Uterus (tissue), 4 donors: ENCODE measurements around the gene ATAD3B. TPM values are rescaled to one million over a fixed set of nuclear protein-coding genes. Genes with fewer than 3 reads are reported as not detected.
"Not testable (repeated sequence)": the region's sequence is repeated elsewhere in the genome, so short reads cannot be mapped to it uniquely, and the experiment has no call there.

Experiments
- DNase-seq, 2 donors: peaks; one replicate each; pipeline ENCODE4 v3.0.0-alpha.2; 2019 to 2020
- H3K27ac ChIP-seq, 2 donors: fragments of 200-600 bp; sonication (generic); 1 replicate in 1 of 2; 2 replicates in 1 of 2; pipeline ENCODE4 v1.5.1; 2016 to 2018
- H3K27me3 ChIP-seq, 2 donors: fragments of 200-600 bp; sonication (generic); one replicate each; pipeline ENCODE4 v1.5.1; 2018 to 2019; ENCODE audit warnings: control low read depth in 1 of 2
- H3K36me3 ChIP-seq, 2 donors: fragments of 200-600 bp; sonication (generic); one replicate each; pipeline ENCODE4 v1.5.1; 2019; ENCODE audit warnings: control low read depth in 1 of 2
- H3K4me1 ChIP-seq, 2 donors: fragments of 200-600 bp; sonication (generic); one replicate each; pipeline ENCODE4 v1.5.1; 2018 to 2019; ENCODE audit warnings: control low read depth in 1 of 2
- H3K4me3 ChIP-seq, 2 donors: fragments of 200-600 bp; sonication (generic); 1 replicate in 1 of 2; 2 replicates in 1 of 2; pipeline ENCODE4 v1.5.1; 2018 to 2019; ENCODE audit warnings: mild to moderate bottlenecking in 1 of 2
- H3K9me3 ChIP-seq, 2 donors: fragments of 200-600 bp; sonication (generic); one replicate each; pipeline ENCODE4 v1.5.1; 2019; ENCODE audit warnings: control low read depth in 1 of 2
- CTCF ChIP-seq, 4 experiments: fragments of 200-600 bp in 2 of 4; fragments of 450-650 bp in 2 of 4; sonication (generic) in 2 of 4; IDR thresholded peaks; one replicate each; pipeline ENCODE4 v1.5.1; 2016 to 2019; ENCODE audit warnings: antibody characterized with exemption in 4 of 4, mild to moderate bottlenecking in 2 of 4, moderate library complexity in 1 of 4
- POLR2A ChIP-seq, 2 donors: fragments of 450-650 bp; IDR thresholded peaks; one replicate each; pipeline ENCODE4 v1.6.1; 2016; ENCODE audit warnings: antibody characterized with exemption in 2 of 2, mild to moderate bottlenecking in 1 of 2, moderate library complexity in 1 of 2
- intact Hi-C: fragments of 100-400 bp; cut with DNase I; formaldehyde crosslinking; loops from one replicate; pipeline ENCODE4 v1.15.1; 2023; ENCODE audit warnings: low total_unique reads
- total RNA-seq, 4 donors: library from RNA; depleted of rRNA in 3 of 4; stranded (reverse); fragments of >200 nt in 3 of 4; gene quantifications; one replicate each; pipeline versions ENCODE4 v1.1.0 to v1.2.4, GENCODE V29; 2014 to 2023
- donor health status: DM: yes; HTN: yes; CAD: no.

The ATAD3B gene
- total RNA-seq, 4 donors from 2014 or later = 2.1 to 20.5 (median 17.8) TPM

GRCh38 chr1:1511533-1512285, 40.1 kb downstream of the ATAD3B start, which contains the start of gene ATAD3A:
ATAD3A (plus strand) TSS chr1:1512162; CDS start chr1:1512269, 107 bp downstream.
- Histone ChIP-seq H3K27ac (peak within 1 kb of the TSS; percentile 82 to 88), H3K4me3 (peak within 1 kb of the TSS; percentile 69 to 78), H3K4me1 (peaks cover 0 to 4% of the 10 kb centered on the region in 2 donors), H3K36me3 (no peaks in the 10 kb centered on the region), H3K9me3 (no peaks in the 10 kb centered on the region), H3K27me3 (no peaks in the 10 kb centered on the region)
- peak; percentile 98 for DNase-seq
- intact Hi-C loops = no loop called here
- peak in 1 of 4 experiments; percentile 44 for TF ChIP-seq CTCF (IDR thresholded peaks at IDR 0.05)
- TF ChIP-seq POLR2A (IDR thresholded peaks at IDR 0.05) = peak; percentile 40 to 69

- DNase-seq, H3K4me1 ChIP-seq, H3K27ac ChIP-seq, H3K9me3 ChIP-seq, intact Hi-C loops, H3K36me3 ChIP-seq, H3K27me3 ChIP-seq: not testable (repeated sequence)
- peak overlapping the region; percentile 69 to 78 for H3K4me3 ChIP-seq
These were observed 40.9 kb downstream of the ATAD3B start for GRCh38 chr1:1512425-1512824.

- H3K9me3 ChIP-seq, H3K36me3 ChIP-seq, H3K27me3 ChIP-seq, H3K4me3 ChIP-seq, H3K4me1 ChIP-seq, DNase-seq, intact Hi-C loops, H3K27ac ChIP-seq: not testable (repeated sequence)
These were observed 42.1 kb downstream of the ATAD3B start for GRCh38 chr1:1513675-1514074.

GRCh38 chr1:1514376-1514775, 42.8 kb downstream of the ATAD3B start:
- H3K36me3 ChIP-seq, H3K4me3 ChIP-seq, DNase-seq, H3K9me3 ChIP-seq, H3K27ac ChIP-seq, H3K4me1 ChIP-seq, intact Hi-C loops, H3K27me3 ChIP-seq: not testable (repeated sequence)

- H3K27ac ChIP-seq, DNase-seq, intact Hi-C loops, H3K27me3 ChIP-seq, H3K4me3 ChIP-seq, H3K4me1 ChIP-seq, H3K9me3 ChIP-seq, H3K36me3 ChIP-seq: not testable (repeated sequence)
These were observed 45.4 kb downstream of the ATAD3B start for GRCh38 chr1:1516923-1517322.

GRCh38 chr1:1517973-1518620, 46.5 kb downstream of the ATAD3B start:
- Histone ChIP-seq H3K4me3 (no peak overlapping the region), H3K9me3 (no peaks in the 10 kb centered on the region), H3K27ac (no peak overlapping the region), H3K36me3 (no peaks in the 10 kb centered on the region), H3K27me3 (no peaks in the 10 kb centered on the region), H3K4me1 (no peaks in the 10 kb centered on the region)
- intact Hi-C loops = no loop called here
- no peak for DNase-seq
- no peak for TF ChIP-seq POLR2A (IDR thresholded peaks at IDR 0.05)

- H3K4me1 ChIP-seq, H3K9me3 ChIP-seq, H3K27me3 ChIP-seq, H3K4me3 ChIP-seq, H3K36me3 ChIP-seq, H3K27ac ChIP-seq, DNase-seq, intact Hi-C loops: not testable (repeated sequence)
These were observed 47.0 kb downstream of the ATAD3B start for GRCh38 chr1:1518621-1519007.

- DNase-seq, H3K27ac ChIP-seq, H3K27me3 ChIP-seq, H3K4me1 ChIP-seq, H3K9me3 ChIP-seq, H3K36me3 ChIP-seq, H3K4me3 ChIP-seq, intact Hi-C loops: not testable (repeated sequence)
These were observed 48.4 kb downstream of the ATAD3B start for GRCh38 chr1:1519805-1520505.
